ENCODE results near the gene CRY1.
"Not testable (repeated sequence)": the region's sequence is repeated elsewhere in the genome, so short reads cannot be mapped to it uniquely, and the experiment has no call there.

CRY1 gene

GRCh38 chr12:107107381-107107780 is 14.0 kb upstream of the CRY1 start:
- no peak for DNase-seq

- DNase-seq = no peak
These were observed 13.1 kb upstream of the CRY1 start for GRCh38 chr12:107106241-107107025.

GRCh38 chr12:107105410-107105703 is 12.0 kb upstream of the CRY1 start:
- DNase-seq = no peak

- DNase-seq = no peak
These were observed 10.2 kb upstream of the CRY1 start for GRCh38 chr12:107103516-107103915.

GRCh38 chr12:107103097-107103496 is 9.7 kb upstream of the CRY1 start:
- DNase-seq = no peak

- no peak for DNase-seq
These were observed 8.9 kb upstream of the CRY1 start for GRCh38 chr12:107102294-107102693.

- no peak for DNase-seq
These were observed 8.3 kb upstream of the CRY1 start for GRCh38 chr12:107101651-107102050.

GRCh38 chr12:107099917-107100316 is 6.6 kb upstream of the CRY1 start:
- DNase-seq = no peak

GRCh38 chr12:107096571-107096970 is 3.2 kb upstream of the CRY1 start:
- DNase-seq = no peak

GRCh38 chr12:107094183-107094448 is 767 bp upstream of the CRY1 start:
- DNase-seq = no peak

GRCh38 chr12:107092669-107093416 is 506 bp downstream of the CRY1 start:
- peak; percentile 59 for DNase-seq

GRCh38 chr12:107091989-107092641 is 1.2 kb downstream of the CRY1 start:
- DNase-seq = peak; percentile 68

- no peak for DNase-seq
These were observed 2.0 kb downstream of the CRY1 start for GRCh38 chr12:107091381-107091780.

GRCh38 chr12:107090711-107091110 is 2.6 kb downstream of the CRY1 start:
- DNase-seq = no peak

GRCh38 chr12:107088912-107089311 is 4.4 kb downstream of the CRY1 start:
- DNase-seq = no peak

- no peak for DNase-seq
These were observed 7.0 kb downstream of the CRY1 start for GRCh38 chr12:107086314-107086713.

- no peak for DNase-seq
These were observed 11.6 kb downstream of the CRY1 start for GRCh38 chr12:107081778-107082177.

GRCh38 chr12:107080299-107080698 is 13.1 kb downstream of the CRY1 start:
- no peak for DNase-seq

GRCh38 chr12:107079172-107080011 is 14.0 kb downstream of the CRY1 start:
- DNase-seq = peak; percentile 35

GRCh38 chr12:107073266-107073665 is 20.1 kb downstream of the CRY1 start:
- DNase-seq = not testable (repeated sequence)

GRCh38 chr12:107066691-107067090 is 26.7 kb downstream of the CRY1 start:
- no peak for DNase-seq

- no peak for DNase-seq
These were observed 28.7 kb downstream of the CRY1 start for GRCh38 chr12:107064687-107065086.

- DNase-seq = no peak
These were observed 29.1 kb downstream of the CRY1 start for GRCh38 chr12:107064243-107064642.
